Measurements from ENCODE around the gene EFHD2.

EFHD2 gene

GRCh38 chr1:15448877-15449462, 39.3 kb downstream of the EFHD2 start:
- Histone ChIP-seq H3K27me3 (ENCODE audit: control insufficient read depth, insufficient read depth, low read length) (no peaks in the 10 kb centered on the region), H3K36me3 (ENCODE audit: control insufficient read depth, insufficient read depth, low read length) (no peaks in the 10 kb centered on the region), H3K4me2 (ENCODE audit: low read length) (no peak overlapping the region), H3K79me2 (no peaks in the 10 kb centered on the region), H3K4me3 (ENCODE audit: low read depth, low read length) (no peak overlapping the region), H2AFZ (no peak overlapping the region), H3K9ac (no peak overlapping the region), H3K27ac (no peak overlapping the region), H3K9me3 (ENCODE audit: control insufficient read depth, low read length) (no peaks in the 10 kb centered on the region), H3K4me1 (no peaks in the 10 kb centered on the region)
- no peak for TF ChIP-seq CTCF (IDR thresholded peaks at IDR 0.05)

- H3K9ac ChIP-seq = no peak overlapping the region
These were observed 39.9 kb downstream of the EFHD2 start for GRCh38 chr1:15449567-15449966.

GRCh38 chr1:15451014-15451722, 41.5 kb downstream of the EFHD2 start:
- H3K4me3 ChIP-seq (ENCODE audit: low read depth, low read length) = no peak overlapping the region
- no peaks in the 10 kb centered on the region for H3K79me2 ChIP-seq
- H3K27ac ChIP-seq = no peak overlapping the region

More at GRCh38 chr1:15449567-15449966, 39.9 kb downstream of the EFHD2 start:
- no peaks in the 10 kb centered on the region for H3K4me1 ChIP-seq
- H3K79me2 ChIP-seq = no peaks in the 10 kb centered on the region
- H3K4me3 ChIP-seq (ENCODE audit: low read depth, low read length) = no peak overlapping the region
- no peak overlapping the region for H3K27ac ChIP-seq
- H3K36me3 ChIP-seq (ENCODE audit: control insufficient read depth, insufficient read depth, low read length) = no peaks in the 10 kb centered on the region
- H3K27me3 ChIP-seq (ENCODE audit: control insufficient read depth, insufficient read depth, low read length) = no peaks in the 10 kb centered on the region
- TF ChIP-seq CTCF (IDR thresholded peaks at IDR 0.05) = no peak
- no peak overlapping the region for H3K4me2 ChIP-seq (ENCODE audit: low read length)
- no peaks in the 10 kb centered on the region for H3K9me3 ChIP-seq (ENCODE audit: control insufficient read depth, low read length)
- H2AFZ ChIP-seq = no peak overlapping the region

GRCh38 chr1:15452216-15452615, 42.5 kb downstream of the EFHD2 start:
- H2AFZ ChIP-seq = no peak overlapping the region
- no peaks in the 10 kb centered on the region for H3K36me3 ChIP-seq (ENCODE audit: control insufficient read depth, insufficient read depth, low read length)
- no peaks in the 10 kb centered on the region for H3K79me2 ChIP-seq
- no peaks in the 10 kb centered on the region for H3K9me3 ChIP-seq (ENCODE audit: control insufficient read depth, low read length)
- H3K27me3 ChIP-seq (ENCODE audit: control insufficient read depth, insufficient read depth, low read length) = no peaks in the 10 kb centered on the region
- H3K4me3 ChIP-seq (ENCODE audit: low read depth, low read length) = no peak overlapping the region
- no peaks in the 10 kb centered on the region for H3K4me1 ChIP-seq
- H3K27ac ChIP-seq = no peak overlapping the region
- no peak overlapping the region for H3K9ac ChIP-seq
- no peak overlapping the region for H3K4me2 ChIP-seq (ENCODE audit: low read length)
- no peak for TF ChIP-seq CTCF (IDR thresholded peaks at IDR 0.05)

More at GRCh38 chr1:15451014-15451722, 41.5 kb downstream of the EFHD2 start:
- Histone ChIP-seq H3K9me3 (ENCODE audit: control insufficient read depth, low read length) (no peaks in the 10 kb centered on the region), H3K4me2 (ENCODE audit: low read length) (no peak overlapping the region), H3K4me1 (no peaks in the 10 kb centered on the region), H2AFZ (no peak overlapping the region), H3K36me3 (ENCODE audit: control insufficient read depth, insufficient read depth, low read length) (no peaks in the 10 kb centered on the region), H3K9ac (no peak overlapping the region), H3K27me3 (ENCODE audit: control insufficient read depth, insufficient read depth, low read length) (no peaks in the 10 kb centered on the region)
- no peak for TF ChIP-seq CTCF (IDR thresholded peaks at IDR 0.05)

All from parathyroid adenoma (tissue), 2 donors.